ENCODE results near the gene HDAC1.

- TF ChIP-seq CTCF (conservative IDR thresholded peaks at IDR 0.05; ENCODE audit: low read length) (no peak), EZH2phosphoT487 (IDR thresholded peaks at IDR 0.05; ENCODE audit: borderline replicate concordance, low read depth, low read length) (no peak)
These were observed 26.4 kb downstream of the HDAC1 start for GRCh38 chr1:32318127-32318869.
